ENCODE data around the gene DNAJC5G.
A peak's percentile ranks its signal among the peaks of the same experiment; 100 is the strongest.
"Not testable (repeated sequence)": the region's sequence is repeated elsewhere in the genome, so short reads cannot be mapped to it uniquely, and the experiment has no call there.

Gene DNAJC5G

DNA sequence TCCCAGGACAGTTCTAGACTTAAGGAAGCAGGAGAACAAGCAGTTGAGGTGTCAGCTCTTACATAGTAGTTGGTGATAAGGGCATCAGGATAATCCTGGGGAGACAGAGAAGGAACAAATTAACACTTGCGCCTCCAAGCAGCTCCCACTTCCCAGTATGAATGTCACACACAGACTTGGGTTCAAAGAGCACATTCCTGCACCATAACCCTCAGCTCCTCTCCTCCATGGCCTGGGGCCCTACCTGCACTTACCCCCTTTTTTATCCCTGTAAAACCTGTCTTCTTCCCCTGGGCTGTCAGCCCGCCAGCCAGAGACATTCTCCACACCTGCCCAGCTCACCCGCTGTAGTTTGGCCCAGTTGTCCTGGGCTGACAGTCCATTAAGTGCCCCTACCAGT, 36.9 kb downstream of the DNAJC5G start:
- no peak for DNase-seq

DNA sequence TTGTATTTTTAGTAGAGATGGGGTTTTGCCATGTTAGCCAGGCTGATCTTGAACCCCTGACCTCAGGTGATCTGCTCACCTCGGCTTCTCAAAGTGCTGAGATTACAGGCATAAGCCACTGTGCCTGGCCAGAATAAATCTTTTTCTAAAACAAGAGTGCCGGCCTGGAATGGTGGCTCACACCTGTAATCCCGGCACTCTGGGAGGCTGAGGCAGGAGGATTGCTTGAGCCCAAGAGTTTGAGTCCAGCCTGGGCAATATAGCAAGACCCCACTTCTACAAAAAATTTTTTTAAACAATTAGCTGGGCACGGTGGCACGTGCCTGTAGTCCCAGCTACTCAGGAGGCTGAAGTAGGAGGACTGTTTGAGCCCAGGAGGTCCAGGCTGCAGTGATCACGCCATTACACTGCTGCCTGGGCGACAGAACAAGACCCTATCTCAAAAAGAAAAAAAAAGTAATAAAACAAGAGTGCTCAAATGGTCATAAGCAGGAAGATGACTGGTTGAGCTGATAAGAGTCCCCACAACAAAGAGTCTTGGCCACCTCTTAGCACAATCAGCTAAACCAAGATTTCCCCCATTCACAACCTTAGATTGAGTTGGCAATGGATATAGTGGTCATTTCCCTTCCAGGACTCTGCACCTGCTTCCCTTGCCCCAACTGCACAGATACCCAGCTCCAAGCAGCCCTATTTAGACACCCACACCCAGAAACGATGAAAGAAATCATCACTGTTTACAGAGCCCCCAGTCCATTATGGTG, 38.8 kb downstream of the DNAJC5G start:
- DNase-seq: no peak

DNA sequence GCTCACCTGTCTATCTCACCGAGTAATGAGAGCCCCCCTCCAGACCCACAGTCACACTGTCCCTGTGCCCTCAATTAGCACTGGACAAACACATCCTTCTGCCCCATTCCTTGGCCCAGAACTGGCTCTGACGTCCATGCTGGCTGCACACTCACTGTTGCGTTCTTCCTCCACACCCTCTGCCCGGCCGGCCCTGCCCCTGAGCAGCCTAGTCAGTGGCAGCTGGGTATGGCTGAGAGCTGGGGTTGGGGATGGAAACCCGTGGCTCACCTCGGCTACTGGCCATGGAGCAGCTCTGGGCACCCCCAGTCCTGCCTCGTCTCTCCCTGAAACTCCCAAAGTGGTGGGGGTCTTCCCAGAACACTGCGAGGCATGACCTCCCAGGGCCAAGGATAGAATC, 39.5 kb downstream of the DNAJC5G start:
- no peak for DNase-seq

DNA sequence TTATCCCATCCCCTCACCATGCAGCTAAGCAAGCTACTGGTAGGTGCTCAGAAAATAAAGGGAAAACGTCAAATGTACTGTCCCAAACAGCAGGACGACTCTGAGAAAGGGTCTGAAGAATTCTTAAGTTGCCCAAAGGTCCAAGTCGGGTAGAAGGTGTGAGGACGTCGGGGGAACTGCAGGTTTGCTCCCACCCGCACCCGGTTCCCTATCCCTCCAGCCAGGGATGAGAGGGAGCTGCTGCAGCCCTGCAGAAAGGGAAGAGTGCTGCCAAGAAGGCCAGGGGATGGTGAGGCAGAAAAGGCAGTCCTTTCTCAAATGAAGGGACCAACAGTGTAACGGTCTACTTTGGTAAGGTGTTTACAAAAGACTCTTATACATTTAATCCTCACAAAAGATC, 39.9 kb downstream of the DNAJC5G start:
- no peak for DNase-seq

DNA sequence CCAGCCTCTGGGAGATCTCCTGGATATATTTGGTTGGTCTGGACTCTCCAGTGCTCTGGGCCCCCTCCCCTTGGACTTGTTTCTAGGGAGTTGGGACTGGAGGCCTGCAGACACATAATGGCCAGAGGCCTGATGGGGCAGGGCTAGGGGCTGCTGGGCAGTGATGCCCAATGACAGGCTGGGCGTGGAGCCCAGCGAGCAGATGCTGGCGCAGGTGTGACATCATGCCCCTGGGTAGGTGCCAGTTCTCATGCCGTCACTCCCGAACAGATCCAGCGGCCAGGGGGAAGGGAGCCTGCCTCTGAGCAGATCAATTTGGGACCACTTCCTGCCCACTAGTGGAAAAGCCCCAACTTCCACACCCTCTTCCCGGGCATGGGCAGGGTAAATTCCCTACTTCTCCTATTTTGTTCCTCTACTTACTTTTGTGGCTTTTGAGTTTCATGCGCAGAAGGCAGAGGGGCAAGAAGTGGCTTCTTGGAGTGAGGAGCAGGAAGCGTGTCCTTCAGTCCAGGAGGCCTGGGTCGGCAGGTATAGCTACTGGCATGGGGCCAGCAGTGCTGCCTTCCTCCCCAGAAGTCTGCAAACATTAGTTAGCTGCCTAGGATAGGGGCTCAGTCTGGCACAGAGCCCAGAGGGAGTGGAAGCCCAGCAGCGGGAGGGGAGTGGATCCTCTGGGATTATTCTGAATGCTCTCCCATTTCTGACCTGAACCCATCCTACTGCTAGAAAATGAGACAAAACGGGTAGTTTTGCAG, 41.6 kb downstream of the DNAJC5G start:
- peak; percentile 51 for DNase-seq

DNA sequence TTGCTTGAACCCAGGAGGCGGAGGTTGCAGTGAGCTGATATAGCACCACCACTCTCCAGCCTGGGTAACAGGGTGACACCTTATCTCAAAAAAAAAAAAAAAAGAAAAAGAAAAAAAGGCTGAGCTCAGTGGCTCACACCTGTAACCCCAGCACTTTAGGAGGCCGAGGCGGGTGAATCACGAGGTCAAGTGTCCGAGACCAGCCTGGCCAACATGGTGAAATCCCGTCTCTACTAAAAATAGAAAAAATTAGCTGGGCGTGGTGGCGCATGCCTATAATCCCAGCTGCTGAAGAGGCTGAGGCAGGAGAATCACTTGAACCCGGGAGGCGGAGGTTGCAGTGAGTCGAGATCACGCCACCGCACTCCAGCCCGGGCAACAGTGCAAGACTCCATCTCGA, 44.6 kb downstream of the DNAJC5G start:
- DNase-seq: not testable (repeated sequence)

DNA sequence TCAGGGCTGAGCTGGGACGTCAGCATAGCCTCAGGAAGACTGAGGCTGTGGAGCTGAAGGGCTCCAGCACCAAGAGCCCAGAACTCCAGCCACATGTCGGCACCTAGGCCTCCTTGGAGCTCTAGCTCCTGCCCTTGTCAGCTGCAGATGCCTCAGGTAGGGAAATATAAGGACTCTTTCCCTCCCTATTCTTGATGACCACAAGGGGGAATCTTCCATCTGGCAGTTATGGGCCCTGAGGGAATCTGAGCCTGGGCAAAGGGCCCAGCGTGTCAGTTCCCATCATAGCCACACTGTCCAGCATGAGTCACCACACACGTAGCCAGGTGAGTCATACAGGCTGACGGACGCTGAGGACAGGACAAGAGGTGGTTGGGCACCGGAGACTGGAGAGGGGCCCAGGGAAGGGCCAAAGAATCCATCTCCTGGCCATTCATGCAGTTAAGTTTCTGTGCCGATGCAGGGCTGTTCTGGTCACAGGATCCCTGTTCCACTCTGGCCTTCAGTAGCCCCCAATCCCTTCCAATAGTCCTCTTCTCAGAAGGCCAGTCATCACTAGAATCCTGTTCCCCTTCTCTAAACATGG, 45.8 kb downstream of the DNAJC5G start:
- peak; percentile 68 for DNase-seq

DNA sequence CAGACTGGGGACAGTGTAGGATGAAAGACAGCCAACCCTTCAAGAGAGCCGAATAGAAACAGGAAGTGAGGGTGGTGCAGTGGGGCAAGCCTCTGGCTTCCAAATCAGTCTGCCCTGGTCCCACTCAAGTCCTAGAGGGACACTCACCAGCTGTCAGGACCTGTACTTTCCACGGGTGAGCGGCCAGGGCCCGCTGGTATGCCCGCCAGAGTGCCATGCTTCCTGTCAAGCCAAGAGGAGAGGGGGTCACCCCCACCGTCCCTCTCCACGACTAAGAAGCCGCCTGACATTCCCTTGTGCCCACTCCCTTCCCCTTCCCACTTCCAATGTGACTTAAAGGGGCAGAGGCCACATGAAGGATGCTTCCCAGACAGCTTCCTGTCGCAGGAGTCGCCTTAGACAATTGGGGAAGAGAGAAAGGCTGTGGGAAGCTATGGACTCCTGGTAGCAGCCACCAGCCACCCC, 47.1 kb downstream of the DNAJC5G start:
- no peak for DNase-seq

DNA sequence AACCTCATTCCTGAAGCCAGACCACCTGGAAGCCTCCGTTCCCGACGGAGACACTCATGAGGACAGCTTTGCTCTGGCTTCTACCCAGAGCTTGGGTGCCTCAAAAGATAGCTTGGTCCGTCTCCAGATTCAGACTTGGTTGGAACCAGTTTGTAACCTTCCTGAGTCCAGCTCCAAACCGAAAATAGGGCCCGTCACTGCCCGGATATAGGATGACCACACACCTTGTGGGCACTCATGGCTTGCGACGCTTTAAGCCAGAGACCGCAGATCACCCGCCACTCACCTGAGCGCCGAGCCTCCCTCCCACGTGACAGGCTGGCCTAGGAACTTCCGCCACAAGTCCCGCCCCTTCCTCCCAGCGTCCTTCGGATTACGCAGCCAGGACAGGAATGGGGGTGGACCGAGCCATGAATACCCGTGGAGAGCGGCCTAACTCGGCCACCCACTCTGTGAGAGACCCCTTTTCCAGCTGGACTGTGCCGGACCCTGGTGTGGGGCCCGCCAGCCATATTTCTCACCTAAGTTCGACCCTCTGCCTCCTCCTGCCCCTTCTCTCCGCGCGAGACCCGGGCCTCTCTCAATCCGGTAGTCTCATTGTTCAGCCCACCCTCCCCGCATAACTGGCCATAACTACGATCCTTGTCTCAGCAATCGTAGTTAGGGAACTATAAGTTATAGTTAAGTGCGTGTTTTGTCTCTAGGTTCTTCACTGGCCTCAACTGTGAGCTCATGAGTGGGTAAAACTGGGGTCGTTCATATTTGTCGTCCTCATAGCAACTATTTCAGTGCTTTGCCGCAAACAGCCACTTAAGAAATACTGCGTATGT, 47.7 kb downstream of the DNAJC5G start, which contains the start of gene MPV17:
MPV17 (minus strand) TSS at position 332 of the 830 bp plus-strand sequence. CDS start 580 bp downstream, outside the sequence.
- peak; percentile 78 for DNase-seq

DNA sequence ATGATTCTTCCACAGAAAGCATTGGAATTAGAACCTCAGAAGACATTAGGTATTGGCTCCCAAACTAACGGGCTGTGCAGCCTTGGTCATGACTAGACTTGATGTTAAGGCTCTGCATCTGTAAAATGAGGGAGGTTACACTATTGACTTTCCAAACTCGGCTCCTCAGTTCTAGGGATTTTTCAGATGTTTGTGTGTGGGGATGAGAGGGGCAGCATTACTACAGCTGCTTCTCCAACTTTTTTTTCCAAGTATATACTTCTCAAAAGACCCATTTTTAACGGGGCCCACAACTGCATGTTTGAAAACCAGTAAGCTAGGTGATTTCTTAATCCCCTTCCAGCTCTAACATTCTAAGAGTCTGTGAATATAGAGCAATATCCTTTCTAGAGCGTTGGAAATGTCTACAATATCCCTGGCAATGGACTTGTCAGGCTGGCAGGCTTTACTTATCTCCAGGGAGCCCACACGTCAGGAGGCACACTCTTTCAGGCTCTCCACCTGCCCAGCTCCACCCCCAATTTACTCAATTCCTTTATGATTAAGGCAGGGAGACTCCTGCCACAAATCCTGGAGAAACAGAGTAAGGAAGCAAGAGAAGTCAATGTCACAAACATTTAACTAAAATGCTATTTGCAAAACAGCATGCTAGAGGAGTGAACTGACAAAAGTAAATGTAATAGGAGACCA, 48.5 kb downstream of the DNAJC5G start:
- DNase-seq: no peak

DNA sequence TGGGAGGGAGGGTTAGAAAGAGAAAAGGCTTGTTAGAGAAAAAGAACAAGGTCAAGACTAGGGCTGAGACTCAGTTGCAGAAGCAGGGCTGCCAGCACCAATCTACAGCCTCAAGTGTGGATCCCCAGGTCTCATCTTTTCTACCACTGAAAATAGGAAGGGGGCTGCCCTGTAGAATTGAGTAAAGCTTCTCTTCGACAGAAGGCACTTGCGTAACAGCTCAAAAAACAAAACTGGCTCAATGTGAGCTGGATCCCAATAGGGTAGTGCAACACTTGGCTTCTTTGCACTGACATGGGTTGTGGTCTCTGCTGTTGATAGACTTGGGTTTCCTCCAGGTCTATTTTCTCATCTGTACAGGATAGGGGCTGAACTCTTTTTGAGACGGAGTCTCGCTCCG, 49.5 kb downstream of the DNAJC5G start:
- no peak for DNase-seq
